Colonic mucosa (tissue), 4 donors: Measurements from ENCODE around the gene ROBO4. TPM values are rescaled to one million over a fixed set of nuclear protein-coding genes. Genes with fewer than 3 reads are reported as not detected.

Experiments
- DNase-seq: peaks from one replicate; pipeline ENCODE4 v3.0.0-alpha.2; 2020
- H3K27ac ChIP-seq: fragments of 200-600 bp; one replicate; pipeline ENCODE4 v1.8.0; 2021
- H3K27me3 ChIP-seq: fragments of 200-600 bp; one replicate; pipeline ENCODE4 v1.8.0; 2021
- H3K36me3 ChIP-seq: fragments of 200-600 bp; one replicate; pipeline ENCODE4 v1.8.0; 2021
- H3K4me1 ChIP-seq: fragments of 200-600 bp; one replicate; pipeline ENCODE4 v1.8.0; 2021; ENCODE audit warnings: mild to moderate bottlenecking
- H3K4me3 ChIP-seq: fragments of 200-600 bp; one replicate; pipeline ENCODE4 v1.8.0; 2021
- H3K9ac ChIP-seq, 2 donors: one replicate each; pipeline ENCODE4 v1.7.0; 2013; ENCODE audit warnings: control low read depth in 2 of 2, low read depth in 2 of 2, low read length in 2 of 2
- H3K9me3 ChIP-seq: fragments of 200-600 bp; one replicate; pipeline ENCODE4 v1.8.0; 2021
- CTCF ChIP-seq: fragments of 200-600 bp; IDR thresholded peaks from one replicate; pipeline ENCODE4 v1.8.0; 2022; ENCODE audit warnings: antibody characterized with exemption, mild to moderate bottlenecking
- intact Hi-C: fragments of 100-400 bp; cut with DNase I; formaldehyde crosslinking; loops from one replicate; pipeline ENCODE4 v1.14.1; 2022
- total RNA-seq, 2 donors: library from RNA; stranded (reverse); fragmentation: NEBNext Ultra II Directional in 1 of 2; extraction: Animal tissue kit (Norgen Biotek cat#: 25700) in 1 of 2; gene quantifications; one replicate each; pipeline ENCODE4 v1.2.1, GENCODE V29; 2021
- donor health status: healthy.
- donor health status: DM: no; HTN: no; CAD: no.
- donor health status: DM: no; HTN: no; CAD: no.

Gene ROBO4
- total RNA-seq, 2 donors from 2014 or later = 4.0 to 5.0 TPM

- intact Hi-C loops = no loop called here
- Histone ChIP-seq H3K27me3 (peaks cover 77% of the 10 kb centered on the region), H3K9ac (no peak overlapping the region), H3K27ac (no peak overlapping the region), H3K4me1 (peaks cover 3% of the 10 kb centered on the region), H3K36me3 (no peaks in the 10 kb centered on the region), H3K9me3 (no peaks in the 10 kb centered on the region), H3K4me3 (no peak overlapping the region)
- TF ChIP-seq CTCF = no peak
- no peak for DNase-seq
These were observed 53.0 kb downstream of the ROBO4 start for GRCh38 chr11:124844664-124845079.

- no peak for TF ChIP-seq CTCF
- Histone ChIP-seq H3K27me3 (peaks cover 78% of the 10 kb centered on the region), H3K27ac (no peak overlapping the region), H3K4me1 (peaks cover 11% of the 10 kb centered on the region), H3K36me3 (no peaks in the 10 kb centered on the region), H3K9ac (no peak overlapping the region), H3K4me3 (no peak overlapping the region), H3K9me3 (no peaks in the 10 kb centered on the region)
- DNase-seq = no peak
- intact Hi-C loops = no loop called here
These were observed 54.1 kb downstream of the ROBO4 start for GRCh38 chr11:124843616-124843910.

- Histone ChIP-seq H3K36me3 (no peaks in the 10 kb centered on the region), H3K4me3 (no peak overlapping the region), H3K9me3 (no peaks in the 10 kb centered on the region), H3K27me3 (peaks cover 87% of the 10 kb centered on the region), H3K4me1 (peaks cover 11% of the 10 kb centered on the region), H3K9ac (no peak overlapping the region), H3K27ac (no peak overlapping the region)
- TF ChIP-seq CTCF = no peak
- DNase-seq = no peak
- intact Hi-C loops = no loop called here
These were observed 55.4 kb downstream of the ROBO4 start for GRCh38 chr11:124842305-124842704.

GRCh38 chr11:124841840-124842239, 55.8 kb downstream of the ROBO4 start:
- Histone ChIP-seq H3K27me3 (peaks cover 87% of the 10 kb centered on the region), H3K4me3 (no peak overlapping the region), H3K27ac (no peak overlapping the region), H3K9me3 (no peaks in the 10 kb centered on the region), H3K9ac (no peak overlapping the region), H3K4me1 (peaks cover 11% of the 10 kb centered on the region), H3K36me3 (no peaks in the 10 kb centered on the region)
- intact Hi-C loops = no loop called here
- no peak for DNase-seq
- no peak for TF ChIP-seq CTCF

- intact Hi-C loops = no loop called here
- no peak overlapping the region for H3K9ac ChIP-seq
- H3K9me3 ChIP-seq = no peaks in the 10 kb centered on the region
- TF ChIP-seq CTCF = no peak
- H3K27me3 ChIP-seq = peaks cover 83% of the 10 kb centered on the region
- no peak overlapping the region for H3K27ac ChIP-seq
- no peak overlapping the region for H3K4me3 ChIP-seq
- peaks cover 11% of the 10 kb centered on the region for H3K4me1 ChIP-seq
- no peak for DNase-seq
- no peaks in the 10 kb centered on the region for H3K36me3 ChIP-seq
These were observed 56.5 kb downstream of the ROBO4 start for GRCh38 chr11:124841201-124841600.

- no peak overlapping the region for H3K9ac ChIP-seq
These were observed 57.0 kb downstream of the ROBO4 start for GRCh38 chr11:124840666-124841065.

More at GRCh38 chr11:124840666-124841065, 57.0 kb downstream of the ROBO4 start:
- DNase-seq = no peak
- peaks cover 78% of the 10 kb centered on the region for H3K27me3 ChIP-seq
- peaks cover 11% of the 10 kb centered on the region for H3K4me1 ChIP-seq
- no peak overlapping the region for H3K27ac ChIP-seq
- no peaks in the 10 kb centered on the region for H3K36me3 ChIP-seq
- H3K4me3 ChIP-seq = no peak overlapping the region
- no peak for TF ChIP-seq CTCF
- intact Hi-C loops = no loop called here
- no peaks in the 10 kb centered on the region for H3K9me3 ChIP-seq
